Thymus (tissue), 11 donors: ENCODE measurements around the gene IMMT. TPM values are rescaled to one million over a fixed set of nuclear protein-coding genes. Genes with fewer than 3 reads are reported as not detected.

Experiments used
- DNase-seq, 9 donors: peaks; one replicate each; pipeline ENCODE4 v3.0.0-alpha.2; 2013; ENCODE audit warnings: low spot score in 9 of 9, low read depth in 6 of 9, missing footprints in 1 of 9
- H3K27ac ChIP-seq, 2 donors: one replicate each; pipeline ENCODE4 v1.5.1; 2013; ENCODE audit warnings: control low read depth in 1 of 2, low read depth in 1 of 2, low read length in 1 of 2, mild to moderate bottlenecking in 1 of 2, moderate library complexity in 1 of 2
- H3K27me3 ChIP-seq, 2 donors: one replicate each; pipeline ENCODE4 v1.5.1; 2013; ENCODE audit warnings: low read length in 1 of 2; ENCODE audit not compliant: control insufficient read depth in 2 of 2, insufficient read depth in 1 of 2
- H3K36me3 ChIP-seq, 2 donors: one replicate each; pipeline ENCODE4 v1.5.1; 2013; ENCODE audit warnings: low read length in 1 of 2, mild to moderate bottlenecking in 1 of 2, moderate library complexity in 1 of 2; ENCODE audit not compliant: control insufficient read depth in 2 of 2, insufficient read depth in 2 of 2
- H3K4me1 ChIP-seq, 2 donors: one replicate each; pipeline ENCODE4 v1.5.1; 2013; ENCODE audit warnings: low read length in 2 of 2; ENCODE audit not compliant: control insufficient read depth in 2 of 2, insufficient read depth in 2 of 2
- H3K4me3 ChIP-seq, 2 donors: one replicate each; pipeline ENCODE4 v1.5.1; 2013; ENCODE audit warnings: low read length in 2 of 2, control low read depth in 1 of 2, mild to moderate bottlenecking in 1 of 2
- H3K9me3 ChIP-seq, 2 donors: one replicate each; pipeline ENCODE4 v1.5.1; 2013; ENCODE audit warnings: low read length in 1 of 2, mild to moderate bottlenecking in 1 of 2; ENCODE audit not compliant: control insufficient read depth in 2 of 2, insufficient read depth in 1 of 2
- WGBS: extraction: QIAGEN DNeasy Blood & Tissue Kit; methylation state at CpG from one replicate; pipeline ENCODE4 v1.1.7; 2013; 5-methylcytosine and 5-hydroxymethylcytosine counted together
- polyA plus RNA-seq: library from polyadenylated mRNA; stranded (reverse); fragments of 200-250 nt; gene quantifications from one replicate; pipeline ENCODE4 v1.2.3, GENCODE V29; 2013
- total RNA-seq: library from RNA; stranded (reverse); fragments of 120-200 nt; gene quantifications from one replicate; pipeline ENCODE4 v1.2.4, GENCODE V29; 2013
- donor health status: healthy.

The IMMT gene
- total and polyA plus RNA-seq, 2 donors = 45.9 to 71.5 TPM

GRCh38 chr2:86094229-86094628 lies 101.0 kb downstream of the IMMT start:
- no peaks in the 10 kb centered on the region for H3K9me3 ChIP-seq
- DNase-seq = no peak
- WGBS = 98% methylated on average over 1 of the region's 1 CpG
- no peak overlapping the region for H3K4me3 ChIP-seq
- H3K27ac ChIP-seq = no peak overlapping the region
- peaks cover 20 to 61% of the 10 kb centered on the region in 2 donors for H3K36me3 ChIP-seq
- no peaks in the 10 kb centered on the region for H3K27me3 ChIP-seq
- no peaks in the 10 kb centered on the region for H3K4me1 ChIP-seq

Other genes with a start within 250 kb of the IMMT start
- gene POLR1A, start 89.6 kb downstream of the IMMT start, total RNA-seq = 8.9 TPM
- 3.3 TPM for gene POLR1A, start 89.6 kb downstream of the IMMT start, polyA plus RNA-seq
- 116 TPM for gene PTCD3, start 89.2 kb downstream of the IMMT start, total RNA-seq
- gene PTCD3, start 89.2 kb downstream of the IMMT start, polyA plus RNA-seq = 57.4 TPM
- gene MRPL35, start 4.0 kb upstream of the IMMT start, total RNA-seq = 45.7 TPM
- gene MRPL35, start 4.0 kb upstream of the IMMT start, polyA plus RNA-seq = 27.1 TPM
- 0.38 TPM for gene REEP1, start 142.2 kb upstream of the IMMT start, total RNA-seq
- 1.3 TPM for gene REEP1, start 142.2 kb upstream of the IMMT start, polyA plus RNA-seq
- gene KDM3A, start 245.9 kb upstream of the IMMT start, total RNA-seq = 53.4 TPM
- 46.1 TPM for gene KDM3A, start 245.9 kb upstream of the IMMT start, polyA plus RNA-seq